A673 (cell line): ENCODE results near the gene ASTN1. TPM values are rescaled to one million over a fixed set of nuclear protein-coding genes. Genes with fewer than 3 reads are reported as not detected.

Experiments used
- BruUV-seq: library from RNA; stranded (reverse); fragments of 400-500 nt; replicated peaks from 2 replicates; lab custom pipeline; 2021; lab: Mats Ljungman, UMichigan
- CTCF ChIA-PET: fragments of 300-600 bp; sonication (Branson Sonifier 250); formaldehyde crosslinking; loops from one replicate; lab custom pipeline; 2022; ENCODE audit warnings: antibody characterized with exemption; lab: Charles Lee
- POLR2A ChIA-PET: fragments of 300-600 bp; sonication (Branson Sonifier 250); formaldehyde crosslinking; loops from one replicate; lab custom pipeline; 2022; ENCODE audit warnings: antibody characterized with exemption; ENCODE audit not compliant: low non-redundant PET; lab: Charles Lee
- DNase-seq: peaks from one replicate; pipeline ENCODE4 v3.0.0-alpha.2; 2015; ENCODE audit warnings: low spot score
- H3K27ac ChIP-seq: fragments of 200-600 bp; sonication (generic); 2 replicates; pipeline ENCODE4 v1.5.1; 2016; ENCODE audit warnings: mixed run types, low read depth, mild to moderate bottlenecking, mixed read lengths, antibody characterized with exemption, low read length; ENCODE audit not compliant: poor library complexity, severe bottlenecking
- H3K27me3 ChIP-seq: fragments of 200-600 bp; sonication (generic); replicated peaks from 2 replicates; pipeline ENCODE4 v1.6.1; 2017; ENCODE audit warnings: mixed run types, low read depth, mild to moderate bottlenecking, mixed read lengths, antibody characterized with exemption, low read length; ENCODE audit not compliant: insufficient read depth, poor library complexity
- H3K36me3 ChIP-seq: fragments of 200-600 bp; sonication (generic); 2 replicates; pipeline ENCODE4 v1.6.1; 2016; ENCODE audit warnings: mixed run types, mild to moderate bottlenecking, mixed read lengths, antibody characterized with exemption, low read length; ENCODE audit not compliant: insufficient read depth, poor library complexity, severe bottlenecking
- H3K4me1 ChIP-seq: fragments of 200-600 bp; sonication (generic); 2 replicates; pipeline ENCODE4 v1.6.1; 2017; ENCODE audit warnings: mixed run types, mild to moderate bottlenecking, mixed read lengths, antibody characterized with exemption, low read length; ENCODE audit not compliant: insufficient read depth, poor library complexity, severe bottlenecking
- H3K4me3 ChIP-seq: fragments of 200-600 bp; sonication (generic); 2 replicates; pipeline ENCODE4 v1.5.1; 2016; ENCODE audit warnings: low read depth, mixed run types, mild to moderate bottlenecking, mixed read lengths, low read length; ENCODE audit not compliant: poor library complexity, severe bottlenecking
- H3K9me3 ChIP-seq: fragments of 200-600 bp; sonication (generic); 2 replicates; pipeline ENCODE4 v1.6.1; 2016; ENCODE audit warnings: mixed run types, low read depth, mild to moderate bottlenecking, mixed read lengths, antibody characterized with exemption, low read length; ENCODE audit not compliant: poor library complexity, severe bottlenecking
- CTCF ChIP-seq: fragments of 300-800, 200-600 bp; sonication (generic); conservative IDR thresholded peaks from 2 replicates; pipeline ENCODE4 v1.5.1; 2017; ENCODE audit warnings: low read depth, mild to moderate bottlenecking, antibody characterized with exemption, low read length, moderate library complexity, mixed read lengths
- EZH2 ChIP-seq: fragments of 200-600 bp; sonication (generic); IDR thresholded peaks from 2 replicates; pipeline ENCODE4 v1.6.1; 2017; ENCODE audit warnings: borderline replicate concordance, low read depth, mild to moderate bottlenecking, mixed read lengths, antibody characterized with exemption, low read length; ENCODE audit not compliant: poor library complexity, severe bottlenecking
- intact Hi-C: fragments of 100-400 bp; cut with micrococcal nuclease; formaldehyde crosslinking; loops from one replicate; pipeline ENCODE4 v1.10.0; 2022; ENCODE audit not compliant: unreplicated experiment
- total RNA-seq: library from RNA; stranded (reverse); gene quantifications from 2 replicates; pipeline ENCODE4 v1.2.3, GENCODE V29; 2021

The ASTN1 gene
- total RNA-seq, 1 experiment from 2014 or later, result 0.41 TPM

GRCh38 chr1:177142791-177143271 is 21.7 kb downstream of the ASTN1 start:
- Histone ChIP-seq H3K27ac (no peak overlapping the region), H3K27me3 (no peaks in the 10 kb centered on the region), H3K9me3 (no peaks in the 10 kb centered on the region), H3K4me3 (no peak overlapping the region), H3K36me3 (no peaks in the 10 kb centered on the region), H3K4me1 (no peaks in the 10 kb centered on the region)
- BruUV-seq, result no TSS peak
- CTCF ChIA-PET, result no interaction called here
- POLR2A ChIA-PET, result no interaction called here
- no peak for DNase-seq
- intact Hi-C loops, result no loop called here
- TF ChIP-seq EZH2, result no peak
- no peak for TF ChIP-seq CTCF

- ChIA-PET POLR2A (no interaction called here), CTCF (no interaction called here)
- no peaks in the 10 kb centered on the region for H3K36me3 ChIP-seq
- H3K4me3 ChIP-seq, result no peak overlapping the region
- BruUV-seq, result no TSS peak
- no peak overlapping the region for H3K27ac ChIP-seq
- H3K27me3 ChIP-seq, result no peaks in the 10 kb centered on the region
- intact Hi-C loops, result no loop called here
- H3K9me3 ChIP-seq, result no peaks in the 10 kb centered on the region
- no peak for DNase-seq
- TF ChIP-seq CTCF (no peak), EZH2 (no peak)
- no peaks in the 10 kb centered on the region for H3K4me1 ChIP-seq
These were observed 22.5 kb downstream of the ASTN1 start for GRCh38 chr1:177142010-177142409.

- DNase-seq, result no peak
- no TSS peak for BruUV-seq
- Histone ChIP-seq H3K9me3 (no peaks in the 10 kb centered on the region), H3K4me1 (no peaks in the 10 kb centered on the region), H3K27ac (no peak overlapping the region), H3K27me3 (no peaks in the 10 kb centered on the region), H3K36me3 (no peaks in the 10 kb centered on the region), H3K4me3 (no peak overlapping the region)
- CTCF ChIA-PET, result interaction anchor here (0.5 kb wide), 1 partner anchor 190 kb away, joined by 5 read pairs; no protein-coding TSS in a partner anchor
- POLR2A ChIA-PET, result no interaction called here
- intact Hi-C loops, result no loop called here
- TF ChIP-seq EZH2 (no peak), CTCF (no peak)
These were observed 26.2 kb downstream of the ASTN1 start for GRCh38 chr1:177138347-177138746.
